ENCODE data around the gene MAPKAPK3. TPM values are rescaled to one million over a fixed set of nuclear protein-coding genes. Genes with fewer than 3 reads are reported as not detected.

Gene MAPKAPK3
- total RNA-seq (75.8 TPM), polyA plus RNA-seq (ENCODE audit: insufficient read depth, low read depth, low replicate concordance) (68.0 TPM)
- long read RNA-seq, donor 1, transcript MAPKAPK3-201 (11 exons, 2,500 nt): major isoform, 5 of 8 reads
- long read RNA-seq, donor 1, partial matches to known transcripts: 0 of 8 reads
- long read RNA-seq, donor 1, other reads (novel, unspliced or antisense): 0 of 8 reads
- long read RNA-seq, donor 2, transcript MAPKAPK3-201 (11 exons, 2,500 nt): major isoform, 8 of 29 reads
- long read RNA-seq, donor 2, partial matches to known transcripts: 18 of 29 reads
- long read RNA-seq, donor 2, other reads (novel, unspliced or antisense): 0 of 29 reads
- long read RNA-seq, donor 3, transcript MAPKAPK3-208 (11 exons, 2,563 nt): major isoform, 6 of 16 reads
- long read RNA-seq, donor 3, transcript MAPKAPK3-207 (3 exons, 793 nt): major isoform, 6 of 16 reads
- long read RNA-seq, donor 3, partial matches to known transcripts: 0 of 16 reads
- long read RNA-seq, donor 3, other reads (novel, unspliced or antisense): 0 of 16 reads
- long read RNA-seq, donor 4, transcript MAPKAPK3-207 (3 exons, 793 nt): major isoform, 5 of 9 reads
- long read RNA-seq, donor 4, partial matches to known transcripts: 0 of 9 reads
- long read RNA-seq, donor 4, other reads (novel, unspliced or antisense): 0 of 9 reads
- long read RNA-seq, donor 5: 0 reads
- long read RNA-seq, donor 6, partial matches to known transcripts: 0 of 9 reads
- long read RNA-seq, donor 6, other reads (novel, unspliced or antisense): 0 of 9 reads
- long read RNA-seq, donor 7, transcript MAPKAPK3-208 (11 exons, 2,563 nt): minor isoform, 18 of 97 reads
- long read RNA-seq, donor 7, transcript MAPKAPK3-201 (11 exons, 2,500 nt): major isoform, 31 of 97 reads
- long read RNA-seq, donor 7, partial matches to known transcripts: 30 of 97 reads
- long read RNA-seq, donor 7, other reads (novel, unspliced or antisense): 18 of 97 reads
- long read RNA-seq, donor 8, partial matches to known transcripts: 0 of 8 reads
- long read RNA-seq, donor 8, other reads (novel, unspliced or antisense): 0 of 8 reads
- long read RNA-seq, donor 9, partial matches to known transcripts: 0 of 2 reads
- long read RNA-seq, donor 9, other reads (novel, unspliced or antisense): 0 of 2 reads
- long read RNA-seq, donor 10, partial matches to known transcripts: 0 of 8 reads
- long read RNA-seq, donor 10, other reads (novel, unspliced or antisense): 0 of 8 reads

GRCh38 chr3:50617096-50617791 is at the start of gene MAPKAPK3:
MAPKAPK3 (plus strand) TSS chr3:50617151; CDS start chr3:50617566, 415 bp downstream.
- Histone ChIP-seq H3K9ac (ENCODE audit: low read length in 3 of 3) (peak within 1 kb of the TSS; percentile 68 to 96 (median 70)), H3K4me1 (ENCODE audit: control insufficient read depth in 2 of 3, insufficient read depth in 2 of 3, low read depth in 1 of 3, low read length in 3 of 3) (peaks cover 5 to 35% (median 31%) of the 10 kb centered on the region in 3 donors), H3K27me3 (ENCODE audit: control insufficient read depth, insufficient read depth, low read length) (no peaks in the 10 kb centered on the region), H3K27ac (ENCODE audit: low read depth in 2 of 2, low read length in 2 of 2) (peak within 1 kb of the TSS; percentile 91 to 93), H3K36me3 (ENCODE audit: control insufficient read depth in 2 of 3, insufficient read depth in 3 of 3, low read length in 3 of 3) (no peaks in the 10 kb centered on the region), H3K4me3 (ENCODE audit: low read length in 3 of 3) (peak within 1 kb of the TSS; percentile 74 to 95 (median 86)), H3K9me3 (ENCODE audit: control insufficient read depth in 2 of 3, insufficient read depth in 1 of 3, low read length in 3 of 3) (no peaks in the 10 kb centered on the region)
- TF ChIP-seq CTCF (IDR thresholded peaks at IDR 0.05; ENCODE audit: borderline replicate concordance, extremely low read depth, insufficient read depth): no peak
- DNase-seq (peak in 3 of 5 donors; percentile 56 to 90 (median 71)), FAIRE-seq (no peak)
- intact Hi-C loops (cut with DNase I): no loop called here

- no peak for TF ChIP-seq CTCF (IDR thresholded peaks at IDR 0.05; ENCODE audit: borderline replicate concordance, extremely low read depth, insufficient read depth)
- Histone ChIP-seq H3K27ac (ENCODE audit: low read depth in 2 of 2, low read length in 2 of 2) (peak within 1 kb of the TSS in 1 of 2 donors; percentile 6), H3K27me3 (ENCODE audit: control insufficient read depth, insufficient read depth, low read length) (no peaks in the 10 kb centered on the region), H3K4me3 (ENCODE audit: low read length in 3 of 3) (peak within 1 kb of the TSS; percentile 61 to 98 (median 97)), H3K9me3 (ENCODE audit: control insufficient read depth in 2 of 3, insufficient read depth in 1 of 3, low read length in 3 of 3) (no peaks in the 10 kb centered on the region), H3K9ac (ENCODE audit: low read length in 3 of 3) (peak within 1 kb of the TSS in 2 of 3 donors; percentile 26 to 81), H3K36me3 (ENCODE audit: control insufficient read depth in 2 of 3, insufficient read depth in 3 of 3, low read length in 3 of 3) (no peaks in the 10 kb centered on the region), H3K4me1 (ENCODE audit: control insufficient read depth in 2 of 3, insufficient read depth in 2 of 3, low read depth in 1 of 3, low read length in 3 of 3) (peaks cover 0 to 21% (median 16%) of the 10 kb centered on the region in 3 donors)
- FAIRE-seq (no peak), DNase-seq (peak; percentile 87 to 97 (median 92))
- intact Hi-C loops (cut with DNase I): no loop called here
These were observed 49.4 kb upstream of the MAPKAPK3 start, which contains the start of gene C3orf18 for GRCh38 chr3:50567386-50568167. C3orf18 (minus strand) TSS chr3:50567747; CDS start chr3:50565699, 2,048 bp downstream.

Data from kidney (tissue), 22 donors.